ENCODE measurements around the gene MRGPRE. TPM values are rescaled to one million over a fixed set of nuclear protein-coding genes. Genes with fewer than 3 reads are reported as not detected.
A peak's percentile ranks its signal among the peaks of the same experiment; 100 is the strongest.

Gene MRGPRE
- total RNA-seq, 1 donor from 2014 or later: 1.0 TPM

- H3K4me1 Mint-ChIP-seq (ENCODE audit: low read depth, unreplicated experiment): no peaks in the 10 kb centered on the region
- DNase-seq: no peak
- TF ChIP-seq CTCF (IDR thresholded peaks at IDR 0.05; ENCODE audit: partially characterized antibody, unreplicated experiment): no peak
Measured at GRCh38 chr11:3245071-3245470, 12.9 kb upstream of the MRGPRE start.

GRCh38 chr11:3243880-3244279, 11.7 kb upstream of the MRGPRE start:
- no peak overlapping the region for H3K4me3 Mint-ChIP-seq (ENCODE audit: unreplicated experiment)
- H3K36me3 Mint-ChIP-seq (ENCODE audit: unreplicated experiment): peaks cover 4% of the 10 kb centered on the region

More at GRCh38 chr11:3245071-3245470, 12.9 kb upstream of the MRGPRE start:
- Mint-ChIP-seq H3K36me3 (ENCODE audit: unreplicated experiment) (peaks cover 4% of the 10 kb centered on the region), H3K4me3 (ENCODE audit: unreplicated experiment) (no peak overlapping the region), H3K27me3 (ENCODE audit: unreplicated experiment) (no peaks in the 10 kb centered on the region), H3K9me3 (ENCODE audit: unreplicated experiment) (peaks cover 5% of the 10 kb centered on the region), H3K27ac (ENCODE audit: unreplicated experiment) (no peak overlapping the region)

GRCh38 chr11:3237119-3237518, 4.9 kb upstream of the MRGPRE start:
- Mint-ChIP-seq H3K36me3 (ENCODE audit: unreplicated experiment) (no peaks in the 10 kb centered on the region), H3K9me3 (ENCODE audit: unreplicated experiment) (peaks cover 14% of the 10 kb centered on the region), H3K4me1 (ENCODE audit: low read depth, unreplicated experiment) (peaks cover 13% of the 10 kb centered on the region), H3K4me3 (ENCODE audit: unreplicated experiment) (no peak overlapping the region), H3K27me3 (ENCODE audit: unreplicated experiment) (peaks cover 20% of the 10 kb centered on the region), H3K27ac (ENCODE audit: unreplicated experiment) (no peak overlapping the region)
- DNase-seq: no peak
- no peak for TF ChIP-seq CTCF (IDR thresholded peaks at IDR 0.05; ENCODE audit: partially characterized antibody, unreplicated experiment)

More at GRCh38 chr11:3243880-3244279, 11.7 kb upstream of the MRGPRE start:
- no peak for DNase-seq
- no peak for TF ChIP-seq CTCF (IDR thresholded peaks at IDR 0.05; ENCODE audit: partially characterized antibody, unreplicated experiment)
- Mint-ChIP-seq H3K4me1 (ENCODE audit: low read depth, unreplicated experiment) (no peaks in the 10 kb centered on the region), H3K9me3 (ENCODE audit: unreplicated experiment) (peaks cover 8% of the 10 kb centered on the region), H3K27me3 (ENCODE audit: unreplicated experiment) (no peaks in the 10 kb centered on the region), H3K27ac (ENCODE audit: unreplicated experiment) (no peak overlapping the region)

- DNase-seq: no peak
- Mint-ChIP-seq H3K27me3 (ENCODE audit: unreplicated experiment) (peaks cover 20% of the 10 kb centered on the region), H3K36me3 (ENCODE audit: unreplicated experiment) (no peaks in the 10 kb centered on the region), H3K4me3 (ENCODE audit: unreplicated experiment) (no peak overlapping the region), H3K9me3 (ENCODE audit: unreplicated experiment) (peaks cover 19% of the 10 kb centered on the region), H3K27ac (ENCODE audit: unreplicated experiment) (no peak overlapping the region), H3K4me1 (ENCODE audit: low read depth, unreplicated experiment) (peaks cover 18% of the 10 kb centered on the region)
- TF ChIP-seq CTCF (IDR thresholded peaks at IDR 0.05; ENCODE audit: partially characterized antibody, unreplicated experiment): no peak
Measured at GRCh38 chr11:3234846-3235245, 2.6 kb upstream of the MRGPRE start.

GRCh38 chr11:3232956-3233355, 739 bp upstream of the MRGPRE start:
- TF ChIP-seq CTCF (IDR thresholded peaks at IDR 0.05; ENCODE audit: partially characterized antibody, unreplicated experiment): no peak
- Mint-ChIP-seq H3K36me3 (ENCODE audit: unreplicated experiment) (no peaks in the 10 kb centered on the region), H3K4me3 (ENCODE audit: unreplicated experiment) (peak overlapping the region; percentile 71), H3K4me1 (ENCODE audit: low read depth, unreplicated experiment) (peaks cover 18% of the 10 kb centered on the region), H3K9me3 (ENCODE audit: unreplicated experiment) (peaks cover 17% of the 10 kb centered on the region), H3K27ac (ENCODE audit: unreplicated experiment) (peak overlapping the region; percentile 95), H3K27me3 (ENCODE audit: unreplicated experiment) (peaks cover 20% of the 10 kb centered on the region)
- DNase-seq: no peak

Measured in glutamatergic neuron (in vitro differentiated cells).